ENCODE results near the gene POLD4.

Gene POLD4

GRCh38 chr11:67389477-67389876, 36.1 kb upstream of the POLD4 start:
- in situ Hi-C loops (cut with MboI; ENCODE audit: low sequenced_read_pairs) = no loop called here

- in situ Hi-C loops (cut with MboI; ENCODE audit: low sequenced_read_pairs) = no loop called here
Observed at GRCh38 chr11:67387518-67387917, 34.2 kb upstream of the POLD4 start.

GRCh38 chr11:67387069-67387468, 33.7 kb upstream of the POLD4 start:
- in situ Hi-C loops (cut with MboI; ENCODE audit: low sequenced_read_pairs) = no loop called here

- in situ Hi-C loops (cut with MboI; ENCODE audit: low sequenced_read_pairs) = no loop called here
Observed at GRCh38 chr11:67384851-67385366, 31.6 kb upstream of the POLD4 start.

GRCh38 chr11:67382276-67383136, 29.2 kb upstream of the POLD4 start:
- in situ Hi-C loops (cut with MboI; ENCODE audit: low sequenced_read_pairs) = no loop called here

GRCh38 chr11:67381244-67381972, 28.1 kb upstream of the POLD4 start:
- in situ Hi-C loops (cut with MboI; ENCODE audit: low sequenced_read_pairs) = no loop called here

- in situ Hi-C loops (cut with MboI; ENCODE audit: low sequenced_read_pairs) = no loop called here
Observed at GRCh38 chr11:67379061-67380058, 26.0 kb upstream of the POLD4 start.

- in situ Hi-C loops (cut with MboI; ENCODE audit: low sequenced_read_pairs) = no loop called here
Observed at GRCh38 chr11:67378544-67378943, 25.2 kb upstream of the POLD4 start.

GRCh38 chr11:67376873-67377808, 23.8 kb upstream of the POLD4 start:
- in situ Hi-C loops (cut with MboI; ENCODE audit: low sequenced_read_pairs) = no loop called here

- in situ Hi-C loops (cut with MboI; ENCODE audit: low sequenced_read_pairs) = no loop called here
Observed at GRCh38 chr11:67376063-67376820, 22.9 kb upstream of the POLD4 start.

GRCh38 chr11:67375320-67376055, 22.1 kb upstream of the POLD4 start:
- in situ Hi-C loops (cut with MboI; ENCODE audit: low sequenced_read_pairs) = no loop called here

GRCh38 chr11:67374571-67375281, 21.4 kb upstream of the POLD4 start:
- in situ Hi-C loops (cut with MboI; ENCODE audit: low sequenced_read_pairs) = no loop called here

GRCh38 chr11:67373648-67374570, 20.6 kb upstream of the POLD4 start:
- in situ Hi-C loops (cut with MboI; ENCODE audit: low sequenced_read_pairs) = no loop called here

- in situ Hi-C loops (cut with MboI; ENCODE audit: low sequenced_read_pairs) = no loop called here
Observed at GRCh38 chr11:67372993-67373647, 19.8 kb upstream of the POLD4 start, which contains the start of gene CLCF1. Gene CLCF1 (minus strand): TSS chr11:67373598. CDS start chr11:67373539, 59 bp downstream.

- in situ Hi-C loops (cut with MboI; ENCODE audit: low sequenced_read_pairs) = no loop called here
Observed at GRCh38 chr11:67372321-67372992, 19.1 kb upstream of the POLD4 start.
